Measurements from ENCODE around the gene TMOD4.
"Not testable (repeated sequence)": the region's sequence is repeated elsewhere in the genome, so short reads cannot be mapped to it uniquely, and the experiment has no call there.

DNA sequence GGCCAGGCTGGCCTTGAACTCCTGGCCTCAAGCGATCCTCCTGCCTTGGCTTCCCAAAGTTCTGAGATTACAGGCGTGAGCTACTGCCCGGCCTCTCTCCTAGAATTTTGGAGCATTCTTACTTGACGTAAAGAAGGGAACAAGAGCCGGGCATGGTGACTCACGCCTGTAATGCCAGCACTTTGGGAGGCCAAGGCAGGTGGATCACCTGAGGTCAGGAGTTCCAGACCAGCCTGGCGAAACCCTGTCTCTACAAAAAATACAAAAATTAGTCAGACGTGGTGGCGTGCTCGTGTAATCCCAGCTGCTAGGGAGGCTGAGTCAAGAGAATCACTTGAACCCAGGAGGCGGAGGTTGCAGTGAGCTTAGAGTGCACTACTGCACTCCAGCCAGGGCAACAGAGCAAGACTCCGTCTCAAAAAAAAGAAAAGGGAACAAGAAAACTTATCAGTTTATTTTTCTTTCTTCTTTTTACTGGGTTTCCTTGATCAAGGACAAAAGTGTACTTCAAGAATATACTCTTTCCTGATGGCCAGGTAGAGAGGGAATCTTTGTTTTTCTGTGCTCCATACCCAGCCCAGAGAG, 29.7 kb upstream of the TMOD4 start:
- TF ChIP-seq, protein P1, sequence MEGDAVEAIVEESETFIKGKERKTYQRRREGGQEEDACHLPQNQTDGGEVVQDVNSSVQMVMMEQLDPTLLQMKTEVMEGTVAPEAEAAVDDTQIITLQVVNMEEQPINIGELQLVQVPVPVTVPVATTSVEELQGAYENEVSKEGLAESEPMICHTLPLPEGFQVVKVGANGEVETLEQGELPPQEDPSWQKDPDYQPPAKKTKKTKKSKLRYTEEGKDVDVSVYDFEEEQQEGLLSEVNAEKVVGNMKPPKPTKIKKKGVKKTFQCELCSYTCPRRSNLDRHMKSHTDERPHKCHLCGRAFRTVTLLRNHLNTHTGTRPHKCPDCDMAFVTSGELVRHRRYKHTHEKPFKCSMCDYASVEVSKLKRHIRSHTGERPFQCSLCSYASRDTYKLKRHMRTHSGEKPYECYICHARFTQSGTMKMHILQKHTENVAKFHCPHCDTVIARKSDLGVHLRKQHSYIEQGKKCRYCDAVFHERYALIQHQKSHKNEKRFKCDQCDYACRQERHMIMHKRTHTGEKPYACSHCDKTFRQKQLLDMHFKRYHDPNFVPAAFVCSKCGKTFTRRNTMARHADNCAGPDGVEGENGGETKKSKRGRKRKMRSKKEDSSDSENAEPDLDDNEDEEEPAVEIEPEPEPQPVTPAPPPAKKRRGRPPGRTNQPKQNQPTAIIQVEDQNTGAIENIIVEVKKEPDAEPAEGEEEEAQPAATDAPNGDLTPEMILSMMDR (IDR thresholded peaks at IDR 0.05), result not testable (repeated sequence)
- TF ChIP-seq POLR2A (IDR thresholded peaks at IDR 0.05); EP300 (IDR thresholded peaks at IDR 0.05; ENCODE audit: low read depth); POLR2AphosphoS5 (IDR thresholded peaks at IDR 0.05): not testable (repeated sequence)

All from transverse colon (tissue), 4 donors.